GM21723 (cell line): ENCODE measurements around the gene SLC39A10.
A peak's percentile ranks its signal among the peaks of the same experiment; 100 is the strongest.

Experiments
- ATAC-seq: cut with Tn5 transposase; IDR thresholded peaks from one replicate; pipeline ENCODE4 v1.9.1; 2021; ENCODE audit warnings: mild to moderate bottlenecking, moderate library complexity; ENCODE audit not compliant: unreplicated experiment

The SLC39A10 gene, protein sequence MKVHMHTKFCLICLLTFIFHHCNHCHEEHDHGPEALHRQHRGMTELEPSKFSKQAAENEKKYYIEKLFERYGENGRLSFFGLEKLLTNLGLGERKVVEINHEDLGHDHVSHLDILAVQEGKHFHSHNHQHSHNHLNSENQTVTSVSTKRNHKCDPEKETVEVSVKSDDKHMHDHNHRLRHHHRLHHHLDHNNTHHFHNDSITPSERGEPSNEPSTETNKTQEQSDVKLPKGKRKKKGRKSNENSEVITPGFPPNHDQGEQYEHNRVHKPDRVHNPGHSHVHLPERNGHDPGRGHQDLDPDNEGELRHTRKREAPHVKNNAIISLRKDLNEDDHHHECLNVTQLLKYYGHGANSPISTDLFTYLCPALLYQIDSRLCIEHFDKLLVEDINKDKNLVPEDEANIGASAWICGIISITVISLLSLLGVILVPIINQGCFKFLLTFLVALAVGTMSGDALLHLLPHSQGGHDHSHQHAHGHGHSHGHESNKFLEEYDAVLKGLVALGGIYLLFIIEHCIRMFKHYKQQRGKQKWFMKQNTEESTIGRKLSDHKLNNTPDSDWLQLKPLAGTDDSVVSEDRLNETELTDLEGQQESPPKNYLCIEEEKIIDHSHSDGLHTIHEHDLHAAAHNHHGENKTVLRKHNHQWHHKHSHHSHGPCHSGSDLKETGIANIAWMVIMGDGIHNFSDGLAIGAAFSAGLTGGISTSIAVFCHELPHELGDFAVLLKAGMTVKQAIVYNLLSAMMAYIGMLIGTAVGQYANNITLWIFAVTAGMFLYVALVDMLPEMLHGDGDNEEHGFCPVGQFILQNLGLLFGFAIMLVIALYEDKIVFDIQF

DNA sequence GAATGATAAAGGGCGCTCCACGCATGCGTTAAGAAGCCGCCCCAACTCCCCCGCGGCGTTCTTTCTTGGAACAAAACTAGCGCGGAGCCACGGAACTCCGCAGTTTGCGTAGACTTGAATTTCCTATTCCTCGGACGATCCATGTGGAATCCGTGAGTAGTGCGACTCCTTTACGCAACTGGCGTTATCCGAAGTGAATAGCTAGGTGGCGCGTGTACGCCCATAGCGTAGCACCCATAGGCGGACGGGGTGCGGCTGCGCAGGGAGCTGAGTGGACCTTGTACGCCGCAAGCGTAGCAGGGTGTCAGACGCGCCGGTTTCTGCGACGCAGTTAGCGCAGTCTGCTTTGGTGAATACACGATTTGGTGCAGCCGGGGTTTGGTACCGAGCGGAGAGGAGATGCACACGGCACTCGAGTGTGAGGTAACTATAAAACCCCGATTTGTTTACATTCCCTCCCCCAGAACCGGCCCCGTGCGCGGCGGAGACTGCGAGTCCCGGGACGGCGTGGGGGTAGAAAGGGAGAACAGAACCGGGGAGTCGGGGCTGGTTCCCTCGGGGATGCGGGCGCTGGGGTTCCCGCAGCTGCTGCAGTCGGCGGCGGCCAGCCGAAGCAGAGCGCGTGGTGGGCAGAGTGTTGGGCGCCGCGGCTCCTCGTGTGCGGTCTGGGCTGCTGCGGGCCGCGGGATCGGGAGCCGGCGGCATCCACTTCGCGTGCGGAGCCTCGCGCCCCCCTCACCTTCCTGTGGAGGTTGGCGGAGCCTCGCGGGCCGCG is at the start of gene SLC39A10:
SLC39A10 (plus strand) TSS at position 368 of the 775 bp plus-strand sequence. CDS start 22,817 bp downstream, outside the sequence.
- peak; percentile 77 for ATAC-seq

DNA sequence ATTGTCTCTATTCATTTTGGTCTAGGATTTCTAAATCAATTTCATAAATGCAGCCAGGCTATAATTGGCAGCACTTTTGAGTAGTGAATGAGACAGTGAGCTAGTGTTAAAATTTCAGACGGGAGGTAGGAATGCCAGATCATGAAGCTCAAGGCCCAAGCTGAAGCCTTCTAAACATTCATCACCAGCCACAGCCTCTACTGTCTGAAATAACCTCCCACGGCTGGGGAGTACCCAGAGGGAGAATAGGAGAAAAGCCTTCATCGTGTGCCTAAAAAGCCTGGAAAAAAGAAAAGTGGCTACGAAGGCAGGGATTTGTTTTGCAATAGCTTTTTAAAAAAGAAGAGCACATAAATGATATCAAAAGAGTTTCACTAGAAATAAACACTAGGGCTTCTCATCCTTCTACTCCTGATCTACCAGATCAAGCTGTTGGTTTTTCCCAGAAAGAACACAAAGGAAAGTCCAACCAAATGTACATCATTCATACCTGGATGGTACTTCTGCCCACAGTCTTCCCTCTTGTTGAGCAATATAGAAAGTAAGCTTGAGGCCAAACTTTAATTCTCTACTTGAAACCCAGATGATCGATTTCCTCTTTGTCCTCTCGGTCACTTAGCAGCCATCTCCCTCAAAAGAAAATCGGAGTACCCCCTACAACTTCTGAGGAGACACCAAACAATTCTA is 48.1 kb upstream of the SLC39A10 start:
- ATAC-seq = no peak

DNA sequence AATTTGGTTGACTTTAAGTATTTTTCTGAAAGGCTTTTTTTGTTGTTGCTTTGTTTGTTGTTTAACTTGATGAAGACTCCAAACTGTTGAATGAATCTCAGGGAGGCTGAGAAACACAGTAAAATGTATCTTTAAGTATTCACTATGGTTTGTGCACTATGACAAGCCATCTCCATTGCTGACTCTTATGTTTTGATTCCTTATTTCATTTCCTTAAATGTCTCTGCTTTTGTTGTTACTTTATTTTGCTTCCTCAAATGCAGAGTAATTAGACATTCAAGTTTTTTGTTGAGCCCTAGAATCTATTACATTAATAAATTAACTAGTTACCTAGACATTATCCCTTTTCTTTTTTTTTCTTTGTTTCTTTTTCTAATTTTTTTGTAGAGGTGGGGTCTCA is 46.3 kb upstream of the SLC39A10 start:
- no peak for ATAC-seq

DNA sequence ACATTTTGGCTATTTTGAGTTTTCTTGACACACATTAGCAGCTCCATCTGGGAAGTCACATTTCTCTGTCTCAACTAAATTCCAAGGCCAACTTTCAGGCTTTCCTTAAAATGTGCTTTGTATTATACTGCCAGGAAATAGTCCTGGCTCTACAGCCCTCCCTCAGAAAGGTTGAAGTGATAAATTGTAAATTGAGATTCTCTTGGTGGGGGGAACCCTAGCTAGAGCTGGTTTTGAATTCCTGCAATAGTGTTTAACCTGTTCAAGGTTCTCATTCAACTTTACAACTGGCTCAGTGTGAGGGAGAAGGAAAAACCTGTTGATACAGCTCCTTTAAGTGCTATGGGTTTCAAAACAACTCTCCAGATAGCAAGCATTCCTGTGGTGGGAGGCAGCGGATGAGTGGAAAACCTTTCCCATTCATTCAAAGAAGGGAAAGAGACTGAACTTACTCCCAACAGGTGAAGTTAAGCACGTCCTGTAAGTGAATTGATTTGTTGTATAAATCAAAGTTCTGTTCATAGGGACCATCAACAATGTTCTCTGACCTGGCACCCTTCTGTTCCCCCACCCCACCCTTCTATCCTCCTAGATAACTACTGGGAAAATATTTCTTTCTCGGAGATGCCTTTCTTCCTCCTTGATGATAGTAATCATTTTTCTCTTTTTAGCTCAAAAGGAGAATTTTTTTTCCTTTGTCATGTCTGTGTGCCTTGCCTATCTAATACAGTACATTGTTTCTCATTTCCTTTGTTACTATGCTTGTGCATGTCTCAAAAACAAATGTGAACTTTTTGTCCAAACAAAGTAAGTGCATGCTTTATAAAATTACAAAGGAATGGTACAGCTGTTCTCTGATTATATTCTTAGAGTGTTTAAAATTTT is 44.2 kb upstream of the SLC39A10 start:
- ATAC-seq = no peak

DNA sequence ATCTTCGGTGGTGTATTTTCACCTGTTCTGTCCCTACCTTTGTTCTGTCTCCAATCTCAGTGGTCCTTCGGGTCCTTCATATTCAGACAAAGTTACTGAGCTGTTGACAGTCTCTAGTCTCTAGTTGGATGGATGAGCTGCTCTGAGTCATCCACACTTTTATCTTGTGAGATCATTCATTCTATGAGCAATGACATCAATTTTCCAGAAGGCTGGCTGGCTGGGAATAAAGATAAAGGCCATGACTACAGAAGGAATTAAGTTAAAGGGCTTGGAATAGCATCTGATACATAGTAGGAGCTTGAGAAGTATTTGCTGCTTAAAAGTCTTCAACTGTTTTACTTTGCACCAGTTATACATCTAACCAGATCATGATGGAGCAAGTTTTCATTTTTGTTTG is 43.1 kb upstream of the SLC39A10 start:
- no peak for ATAC-seq

DNA sequence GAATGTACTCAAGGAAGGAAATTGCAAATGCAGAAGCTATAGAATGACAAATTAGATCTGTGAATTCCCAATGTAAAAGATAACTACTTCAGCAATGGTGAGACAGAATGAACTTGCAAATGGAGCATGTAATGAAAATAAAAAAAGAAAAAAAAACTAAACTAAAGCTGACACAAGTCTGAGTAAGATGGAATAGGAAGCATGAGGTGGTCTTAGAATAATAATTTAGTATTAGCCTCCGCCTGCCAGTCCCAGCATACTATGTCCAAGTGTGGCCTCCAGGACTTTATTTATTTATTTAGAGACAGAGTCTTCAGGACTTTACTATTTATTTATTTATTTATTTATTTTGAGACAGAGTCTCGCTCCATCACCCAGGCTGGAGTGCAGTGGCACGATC is 37.4 kb upstream of the SLC39A10 start:
- no peak for ATAC-seq

DNA sequence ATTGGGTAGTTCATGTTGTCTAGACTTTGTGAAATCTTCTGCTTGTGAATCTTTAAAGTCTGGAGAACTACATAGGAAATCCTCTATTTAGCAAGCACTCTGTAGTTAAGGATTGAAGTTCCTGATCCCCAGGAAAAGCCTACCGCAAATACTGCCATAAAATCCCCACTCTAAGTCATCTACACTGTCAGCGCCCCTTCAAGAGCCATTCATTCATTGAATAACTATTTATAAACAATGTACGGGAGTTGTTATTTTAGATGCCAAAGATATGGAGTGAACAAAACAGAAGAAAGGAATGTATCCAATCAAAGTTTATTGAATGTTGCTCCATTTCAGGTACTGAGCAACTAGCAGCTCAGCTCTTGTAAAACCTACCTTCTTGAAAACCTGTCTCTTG is 36.5 kb upstream of the SLC39A10 start:
- no peak for ATAC-seq

DNA sequence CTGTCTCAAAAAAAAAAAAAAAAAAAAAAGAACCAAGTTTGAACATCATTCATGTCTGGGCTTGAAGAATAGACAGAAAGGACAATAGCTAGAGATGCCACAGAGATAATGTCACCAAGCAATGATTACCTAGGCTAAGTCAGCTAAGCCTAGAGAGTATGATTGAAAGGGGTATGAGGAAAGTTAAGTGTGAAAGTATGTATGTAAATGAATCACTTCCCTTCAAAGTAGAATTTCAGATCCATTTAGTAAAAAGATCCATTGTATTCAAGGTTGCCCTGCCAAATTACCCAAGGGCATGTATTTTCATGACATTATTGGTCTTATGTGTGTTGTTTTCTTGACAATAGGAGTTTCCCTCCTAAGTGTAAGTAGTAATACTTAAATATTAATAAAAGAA is 34.1 kb upstream of the SLC39A10 start:
- no peak for ATAC-seq

DNA sequence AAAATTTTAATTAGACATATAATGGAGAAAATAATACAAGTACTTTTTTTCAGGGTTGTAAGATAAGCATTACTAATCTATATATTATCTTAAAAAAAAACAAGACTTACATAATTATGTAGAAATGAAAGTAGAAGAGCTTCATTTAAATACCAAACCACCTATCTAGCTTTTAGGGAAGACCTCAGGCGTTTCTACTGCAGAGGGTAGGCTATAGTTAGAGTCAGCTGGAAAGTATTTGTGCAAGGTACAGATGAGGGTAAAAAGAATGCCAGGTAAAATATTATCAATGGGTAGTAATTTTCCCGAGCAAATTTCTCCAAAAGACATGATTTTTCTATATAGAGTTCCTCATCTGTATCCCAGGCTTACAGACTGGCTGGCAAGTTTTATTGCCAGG is 30.5 kb upstream of the SLC39A10 start:
- ATAC-seq = no peak

DNA sequence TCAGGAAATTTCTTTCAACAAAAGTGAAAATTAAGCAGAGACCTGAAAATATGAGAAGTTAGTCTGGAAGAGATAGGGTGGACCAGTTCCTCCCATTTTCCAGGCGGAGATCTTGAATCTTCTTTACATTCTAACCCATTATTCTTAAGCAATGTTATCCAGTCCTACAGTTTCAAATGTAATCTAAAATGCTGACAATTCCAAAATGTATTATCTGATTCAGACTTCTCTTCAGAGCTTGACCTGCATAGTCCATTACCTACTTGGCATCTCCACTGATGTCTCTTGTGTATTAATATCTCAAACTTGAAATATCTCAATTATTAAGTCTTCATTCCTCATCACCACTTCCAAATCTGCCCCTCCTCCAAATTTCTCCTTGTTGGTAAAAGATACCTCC is 28.4 kb upstream of the SLC39A10 start:
- ATAC-seq = no peak

DNA sequence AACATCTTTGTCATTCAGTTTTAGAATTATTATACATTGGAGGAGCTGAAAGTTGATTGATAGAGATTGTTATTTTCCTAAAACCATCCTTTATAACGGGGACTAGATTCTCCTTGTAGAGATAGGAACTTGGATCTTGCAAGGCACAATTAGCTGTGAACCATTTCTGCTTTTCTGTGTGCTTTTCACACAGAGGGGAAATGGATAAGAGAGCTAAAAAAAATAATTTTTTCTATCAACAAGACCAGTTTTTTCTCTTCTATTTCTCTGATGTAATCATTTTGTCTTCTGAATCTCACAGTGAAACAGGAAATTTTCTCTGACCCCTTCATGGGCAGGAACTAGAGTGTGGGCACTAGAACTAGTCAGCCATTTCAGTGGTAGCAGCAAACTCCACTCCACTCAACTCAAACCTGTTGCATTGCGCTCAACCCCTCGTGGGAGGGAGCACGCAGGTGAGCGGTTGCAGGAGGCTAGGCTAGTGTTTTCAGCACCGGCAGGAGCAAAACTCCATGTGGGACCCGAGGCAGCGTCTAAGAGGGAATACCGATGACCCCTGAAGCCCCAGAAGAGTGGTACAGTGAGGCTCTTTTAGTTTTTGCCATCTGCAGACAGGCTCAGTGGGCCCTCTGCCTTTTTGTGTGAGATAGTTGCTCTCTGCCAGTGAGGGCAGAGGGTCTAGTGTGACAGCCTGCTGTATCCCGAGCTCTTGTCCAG is 24.0 kb upstream of the SLC39A10 start:
- no peak for ATAC-seq

DNA sequence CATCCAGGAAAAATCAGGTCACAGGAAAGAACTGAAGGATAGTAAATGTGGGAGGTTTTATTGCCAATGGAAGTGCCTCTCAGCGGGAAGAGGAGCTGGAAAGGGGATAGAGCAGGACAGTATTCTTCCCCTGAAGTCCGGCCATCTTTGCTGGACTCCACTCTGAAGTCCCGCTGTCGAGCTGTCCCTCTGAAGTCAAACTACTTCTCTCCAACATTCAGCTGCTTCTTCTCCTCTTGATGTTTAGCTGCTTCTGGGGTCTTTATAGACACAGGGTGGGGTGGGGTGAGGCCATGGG is 23.5 kb upstream of the SLC39A10 start:
- no peak for ATAC-seq

DNA sequence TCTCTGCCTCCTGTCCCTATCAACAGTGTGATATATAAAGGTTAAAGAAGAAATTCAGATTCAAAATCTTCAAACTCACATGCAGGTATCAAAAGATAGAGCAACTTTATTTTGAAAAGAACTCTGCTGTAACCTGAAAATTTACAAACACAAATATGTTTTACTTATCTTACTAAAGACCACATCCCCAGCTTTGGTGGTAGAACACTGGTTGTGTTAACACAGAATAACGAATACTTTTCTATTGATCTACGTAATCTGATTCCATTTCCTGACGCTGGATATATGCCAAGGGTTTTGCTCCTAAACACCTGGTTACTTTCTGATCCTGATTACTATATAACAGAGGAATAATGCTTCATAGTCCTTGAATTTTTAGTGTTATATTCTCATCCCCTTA is 23.1 kb upstream of the SLC39A10 start:
- ATAC-seq = no peak

DNA sequence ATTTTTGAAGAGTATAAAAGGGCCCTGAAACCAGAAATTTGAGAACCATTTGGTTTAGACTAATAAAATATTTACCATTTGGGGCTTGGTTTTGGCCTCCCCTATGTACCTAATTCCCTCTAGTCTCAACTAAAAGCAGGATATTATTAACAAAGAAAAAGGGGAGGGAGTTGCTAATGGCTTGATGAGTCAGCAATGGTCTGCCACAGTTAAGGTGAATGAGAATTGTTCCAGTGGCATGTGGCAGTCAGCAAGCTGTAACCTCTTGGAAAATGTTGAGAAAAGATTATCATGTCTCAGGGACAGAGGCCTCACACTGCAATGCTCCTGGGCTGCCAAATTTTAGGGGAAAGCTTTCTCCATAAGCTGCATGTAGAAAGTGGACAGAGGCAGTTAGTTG is 20.1 kb upstream of the SLC39A10 start:
- ATAC-seq = no peak

DNA sequence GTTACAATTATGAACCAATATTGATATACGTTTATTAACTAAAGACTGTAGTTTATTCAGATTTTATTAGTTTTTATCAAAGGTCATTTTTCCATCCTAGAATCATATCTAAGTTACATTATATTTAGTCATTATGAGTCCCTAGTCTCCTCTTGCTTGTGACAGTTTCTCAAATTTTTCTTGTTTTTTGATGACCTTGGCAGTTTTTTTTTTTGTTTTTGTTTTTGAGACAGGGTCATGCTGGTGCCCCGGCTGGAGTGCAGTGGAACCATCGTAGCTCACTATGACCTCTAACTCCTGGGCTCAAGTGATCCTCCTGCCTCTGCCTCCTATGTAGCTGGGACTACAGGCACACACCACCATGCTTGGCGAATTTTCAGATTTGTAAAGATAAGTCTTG is 18.3 kb upstream of the SLC39A10 start:
- ATAC-seq = no peak

DNA sequence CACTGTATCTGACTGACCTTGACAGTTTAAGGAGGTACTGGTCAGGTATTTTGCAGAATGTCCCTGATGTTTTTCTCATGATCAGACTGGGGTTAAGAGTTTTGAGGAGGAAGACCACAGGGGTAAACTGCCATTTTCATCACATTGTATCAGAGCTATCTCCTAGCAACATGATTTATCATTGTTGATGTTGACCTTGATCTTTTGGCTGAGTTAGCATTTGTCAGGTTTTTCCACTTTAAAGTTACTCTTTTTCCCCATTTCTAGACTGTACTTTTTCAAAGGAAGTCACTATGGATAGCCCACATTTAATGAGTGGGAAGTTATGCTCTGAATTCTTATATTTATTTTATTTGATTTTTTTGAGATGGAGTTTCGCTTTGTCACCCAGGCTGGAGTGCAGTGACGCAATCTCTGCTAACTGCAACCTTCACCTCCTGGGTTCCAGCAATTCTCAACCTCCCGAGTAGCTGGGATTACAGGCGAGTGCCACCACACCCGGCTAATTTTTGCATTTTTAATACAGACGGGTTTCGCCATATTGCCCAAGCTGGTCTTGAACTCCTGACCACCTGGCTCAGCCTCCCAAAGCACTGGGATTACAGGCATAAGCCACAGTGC is 17.7 kb upstream of the SLC39A10 start:
- no peak for ATAC-seq

DNA sequence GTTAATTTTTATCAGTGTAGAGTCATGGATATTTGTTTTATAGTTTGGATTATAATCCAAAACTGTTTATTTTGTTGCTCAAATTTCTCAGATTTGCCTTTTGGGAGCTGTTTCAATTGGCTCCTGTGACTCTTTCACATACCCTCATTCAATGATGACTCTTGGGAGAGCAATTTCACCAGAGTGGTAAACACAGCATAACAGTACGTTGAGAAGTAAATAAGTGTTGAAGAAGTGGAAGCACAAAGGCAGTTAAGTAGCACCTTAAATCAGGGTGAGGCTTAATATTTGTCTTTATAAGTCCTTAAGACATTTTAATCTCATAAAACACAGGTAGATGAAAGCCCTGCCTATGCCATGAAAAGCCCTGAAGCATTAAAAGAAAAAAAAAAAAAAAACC is 17.1 kb upstream of the SLC39A10 start:
- ATAC-seq = no peak

DNA sequence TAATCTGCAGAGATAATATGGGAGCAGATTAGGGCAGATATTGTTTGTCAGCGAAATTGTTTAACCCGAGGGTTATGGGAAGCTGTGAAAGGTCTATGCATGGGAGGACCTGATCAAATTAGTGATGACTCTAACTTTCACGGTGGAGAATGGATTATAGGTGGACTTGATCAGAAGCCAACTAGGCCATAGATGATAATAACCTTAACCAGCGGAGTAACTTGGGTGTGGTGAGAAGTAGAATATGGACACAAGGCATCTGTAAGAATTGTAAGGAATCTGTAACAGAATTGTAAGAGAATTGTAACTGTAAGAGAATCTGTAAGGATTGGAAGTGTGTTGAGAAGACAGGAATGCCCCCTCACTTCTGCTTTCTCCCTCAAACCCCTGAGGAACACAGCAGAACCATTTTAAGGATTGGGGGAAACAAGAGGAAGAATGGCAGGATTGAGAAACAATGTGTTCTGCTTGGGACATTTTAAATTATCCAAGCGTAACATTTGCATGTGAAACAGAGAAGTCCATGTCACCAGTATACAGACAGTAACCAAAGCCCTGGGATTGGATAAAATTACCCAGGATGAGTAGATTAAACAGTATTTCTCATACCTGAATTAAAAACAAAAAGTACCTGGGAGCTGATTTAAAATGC is 14.9 kb upstream of the SLC39A10 start:
- no peak for ATAC-seq
